ENCODE results near the gene CSNK1G2.

- TF ChIP-seq POLR2AphosphoS5 (IDR thresholded peaks at IDR 0.05; ENCODE audit: low read depth, low read length), result no peak
- TF ChIP-seq SPI1 (IDR thresholded peaks at IDR 0.05; ENCODE audit: low read depth, low read length), result no peak
- TF ChIP-seq POLR2A (IDR thresholded peaks at IDR 0.05; ENCODE audit: low read depth, low read length), result no peak
These were observed 30.8 kb upstream of the CSNK1G2 start for GRCh38 chr19:1910177-1910576.

Data from GM12891 (cell line).